SH-SY5Y (cell line): ENCODE measurements around the gene RAB30.

Experiments
- GATA2 ChIP-seq: IDR thresholded peaks from 2 replicates; pipeline ENCODE4 v1.6.1; 2011; ENCODE audit warnings: mild to moderate bottlenecking, low read depth, low read length
- GATA3 ChIP-seq: IDR thresholded peaks from 2 replicates; pipeline ENCODE4 v1.6.1; 2011; ENCODE audit warnings: low read depth, mild to moderate bottlenecking, low read length, moderate library complexity

- TF ChIP-seq GATA2 (no peak), GATA3 (no peak)
These were observed 141.0 kb downstream of the RAB30 start for GRCh38 chr11:82930734-82931133.
